SH-SY5Y (cell line): ENCODE measurements around the gene RREB1.

Experiments used
- GATA2 ChIP-seq: IDR thresholded peaks from 2 replicates; pipeline ENCODE4 v1.6.1; 2011; ENCODE audit warnings: mild to moderate bottlenecking, low read depth, low read length
- GATA3 ChIP-seq: IDR thresholded peaks from 2 replicates; pipeline ENCODE4 v1.6.1; 2011; ENCODE audit warnings: low read depth, mild to moderate bottlenecking, low read length, moderate library complexity

DNA sequence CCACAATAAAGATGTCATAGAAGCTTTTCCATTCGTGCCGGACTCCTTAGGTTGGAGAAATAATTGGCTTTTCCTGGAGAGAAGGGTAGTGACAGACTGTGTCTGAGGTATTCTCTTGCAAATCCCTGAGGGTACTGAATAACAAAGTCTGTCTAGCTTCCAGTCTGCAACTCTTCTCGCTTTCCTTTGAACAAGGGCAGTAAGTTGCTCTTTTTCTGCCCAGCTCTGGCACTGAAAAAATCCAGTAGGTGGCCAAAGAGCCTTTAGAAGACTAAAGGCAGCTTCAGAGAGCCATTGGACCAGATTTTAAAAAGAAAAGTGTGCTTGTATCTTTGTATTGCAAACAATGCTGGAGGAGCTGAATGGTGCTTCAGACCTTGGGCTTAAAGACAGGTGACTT is 20.7 kb upstream of the RREB1 start:
- TF ChIP-seq GATA2 (no peak), GATA3 (no peak)
